HG02981 (cell line): ENCODE data around the gene MAST1.
A peak's percentile ranks its signal among the peaks of the same experiment; 100 is the strongest.
"Not testable (repeated sequence)": the region's sequence is repeated elsewhere in the genome, so short reads cannot be mapped to it uniquely, and the experiment has no call there.

Experiments
- ATAC-seq: cut with Tn5 transposase; IDR thresholded peaks from one replicate; pipeline ENCODE4 v1.9.1; 2021; ENCODE audit warnings: mild to moderate bottlenecking, moderate library complexity; ENCODE audit not compliant: unreplicated experiment

The MAST1 gene

DNA sequence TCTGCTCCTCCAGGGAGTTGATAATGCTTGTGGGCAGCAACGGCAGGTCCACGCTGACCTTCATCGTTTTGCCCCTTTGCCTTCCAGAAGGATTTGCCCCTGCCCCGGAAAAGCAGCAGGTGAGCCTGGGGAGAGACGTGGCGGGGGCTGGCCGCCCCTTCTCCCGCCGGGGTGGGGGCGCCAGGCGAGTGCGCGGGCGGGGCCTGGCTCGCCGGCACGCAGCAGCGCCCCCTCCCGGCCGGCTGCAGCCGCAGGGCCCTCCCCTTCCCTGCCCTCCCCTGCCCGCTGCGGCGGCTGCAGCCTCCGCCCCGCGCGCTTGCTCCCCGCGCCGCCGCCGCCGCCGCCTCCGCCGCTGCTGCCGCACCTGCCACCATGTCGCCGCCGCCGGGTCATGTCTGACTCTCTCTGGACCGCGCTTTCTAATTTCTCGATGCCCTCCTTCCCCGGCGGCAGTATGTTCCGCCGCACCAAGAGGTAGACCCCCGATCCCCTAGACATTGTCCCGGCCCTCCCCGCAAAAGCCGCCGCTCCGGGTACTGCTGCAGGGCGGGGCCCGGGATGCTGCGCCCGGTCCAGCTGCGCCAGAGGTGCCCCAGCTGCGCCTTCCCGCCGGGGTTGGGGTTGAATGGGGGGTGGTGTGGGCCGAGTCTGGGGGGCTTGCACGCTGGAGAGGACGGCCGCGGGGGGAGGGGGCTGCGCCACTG, at the start of gene MAST1:
Gene MAST1 (plus strand): TSS at position 334 of the 704 bp plus-strand sequence. CDS start 58 bp downstream, at position 392.
- no peak for ATAC-seq

DNA sequence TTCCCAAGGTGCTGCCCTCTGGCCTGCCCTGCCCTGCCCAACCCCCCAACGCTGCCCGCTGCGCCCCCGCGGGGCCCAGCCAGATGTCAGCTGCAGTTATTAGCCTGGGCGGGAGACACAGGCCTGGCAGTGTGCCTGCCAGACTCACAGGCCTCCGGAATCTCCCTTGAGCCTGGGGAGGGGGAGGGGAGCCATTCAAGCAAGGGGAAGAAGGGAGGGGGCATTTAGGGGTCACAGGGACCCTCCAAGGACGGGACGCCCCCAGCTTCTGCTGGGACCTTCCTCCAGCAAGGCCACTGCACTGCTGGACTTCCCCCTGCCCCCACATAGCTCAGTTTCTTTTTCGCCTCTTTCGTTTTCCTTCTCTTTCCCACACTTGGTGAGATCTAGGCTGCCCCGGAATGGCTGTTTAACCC, 49.6 kb upstream of the MAST1 start:
- no peak for ATAC-seq

DNA sequence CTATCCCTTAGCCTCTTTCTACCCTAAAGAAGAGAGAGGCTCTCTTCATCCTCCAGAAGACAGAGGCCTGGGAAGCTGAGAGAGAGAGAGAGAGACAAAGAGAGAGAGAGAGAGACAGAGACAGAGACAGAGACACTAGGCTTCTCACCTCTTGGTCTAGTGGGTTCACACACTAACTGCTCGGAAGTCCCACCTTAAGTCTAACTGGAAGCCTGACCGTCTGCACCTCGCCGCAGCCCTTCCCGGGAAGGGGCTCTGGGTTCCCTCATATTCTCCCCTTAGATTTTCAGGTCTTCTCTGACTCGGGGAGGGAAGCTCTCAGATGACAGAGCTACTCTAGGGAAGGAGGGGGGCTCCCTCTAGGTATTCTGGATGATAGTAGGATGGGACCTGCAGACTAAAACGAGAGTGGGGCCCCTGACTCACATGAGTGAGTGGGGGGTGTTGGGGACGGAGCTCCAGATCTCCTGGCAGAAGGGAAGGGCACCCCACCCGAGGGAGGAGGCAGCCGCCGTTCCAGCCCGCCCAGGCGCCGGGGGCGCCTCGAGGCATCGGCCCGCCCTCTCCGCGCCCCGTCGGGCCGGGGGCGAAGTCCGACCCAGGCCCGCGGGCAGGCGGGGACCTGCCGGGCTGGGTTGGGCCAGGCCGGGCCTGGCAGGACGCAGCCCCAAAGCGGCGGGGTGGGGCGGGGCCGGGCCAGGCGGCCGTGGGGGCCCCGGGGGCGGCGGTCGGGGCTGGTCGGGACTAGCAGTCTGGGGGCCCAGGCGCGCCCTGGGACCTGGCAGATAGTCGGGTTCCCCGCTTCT, 49.0 kb upstream of the MAST1 start:
- ATAC-seq, result no peak

DNA sequence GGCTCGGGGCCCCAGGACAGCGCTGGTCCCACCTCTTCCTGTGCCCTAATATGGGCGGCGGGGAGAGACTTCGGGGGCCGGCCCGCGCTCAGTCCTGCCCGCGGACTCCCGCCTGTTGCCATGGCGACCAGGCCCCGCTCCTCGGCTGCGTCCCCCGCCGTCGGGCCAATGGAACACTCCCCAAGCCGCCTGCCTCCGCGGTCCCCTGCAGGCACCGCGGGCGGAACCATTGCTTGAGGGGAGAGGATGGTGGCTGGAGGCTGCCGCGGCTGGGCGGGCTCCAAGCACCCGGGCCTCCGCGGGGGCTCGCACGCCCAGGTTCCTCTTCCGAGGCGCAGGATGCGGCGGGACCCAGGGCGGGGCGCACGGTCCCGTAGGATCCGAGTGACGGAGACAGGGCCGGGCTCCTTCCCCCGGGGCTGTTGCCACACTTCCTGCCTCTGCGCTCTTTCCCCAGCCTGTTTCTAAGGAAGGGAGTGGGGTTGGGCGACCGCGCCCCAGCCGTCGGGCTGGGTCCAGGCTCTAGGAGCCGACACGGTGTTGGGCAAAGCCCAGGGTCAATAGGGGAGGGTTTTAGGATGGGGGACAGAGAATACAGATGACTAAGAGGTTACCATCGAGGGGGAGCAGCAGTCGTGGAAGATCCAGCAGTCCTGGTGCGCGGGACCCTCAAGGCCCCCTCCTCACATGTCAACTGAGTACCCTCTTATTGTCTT, 48.3 kb upstream of the MAST1 start:
- peak; percentile 40 for ATAC-seq

DNA sequence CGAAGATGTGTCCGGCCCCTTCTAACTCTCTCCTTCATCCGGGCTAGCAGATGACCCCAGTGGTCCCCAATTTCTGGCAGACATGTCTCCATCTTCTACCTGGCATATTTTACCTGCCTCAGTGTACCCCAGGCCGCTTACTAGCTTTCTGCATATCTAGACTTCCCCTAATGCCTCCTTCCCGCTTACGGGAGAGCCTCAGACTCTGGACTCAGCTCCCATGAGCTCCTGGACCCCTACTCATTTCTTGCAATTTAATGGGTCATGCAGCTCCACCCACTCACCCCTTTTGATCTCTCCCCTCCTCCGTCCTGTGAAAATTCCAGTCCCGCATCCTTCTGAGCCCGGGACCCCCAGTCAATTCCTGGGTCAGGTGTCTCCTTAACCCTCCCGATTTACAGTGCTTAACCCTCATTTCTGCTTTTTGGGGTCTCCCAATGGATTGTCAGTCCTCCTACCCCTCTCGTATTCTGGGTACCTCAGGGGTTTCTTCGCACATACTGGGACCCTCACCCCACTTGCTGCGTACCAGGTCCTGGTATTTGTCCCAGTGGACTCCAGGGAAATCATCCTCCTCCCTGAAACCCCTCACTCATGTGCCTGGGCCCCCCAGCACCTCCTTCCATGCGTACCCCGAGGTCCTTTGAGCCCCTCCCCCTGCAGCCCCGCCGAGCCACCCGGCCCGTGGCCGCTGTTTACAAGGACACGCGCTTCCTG, 47.5 kb upstream of the MAST1 start:
- no peak for ATAC-seq

DNA sequence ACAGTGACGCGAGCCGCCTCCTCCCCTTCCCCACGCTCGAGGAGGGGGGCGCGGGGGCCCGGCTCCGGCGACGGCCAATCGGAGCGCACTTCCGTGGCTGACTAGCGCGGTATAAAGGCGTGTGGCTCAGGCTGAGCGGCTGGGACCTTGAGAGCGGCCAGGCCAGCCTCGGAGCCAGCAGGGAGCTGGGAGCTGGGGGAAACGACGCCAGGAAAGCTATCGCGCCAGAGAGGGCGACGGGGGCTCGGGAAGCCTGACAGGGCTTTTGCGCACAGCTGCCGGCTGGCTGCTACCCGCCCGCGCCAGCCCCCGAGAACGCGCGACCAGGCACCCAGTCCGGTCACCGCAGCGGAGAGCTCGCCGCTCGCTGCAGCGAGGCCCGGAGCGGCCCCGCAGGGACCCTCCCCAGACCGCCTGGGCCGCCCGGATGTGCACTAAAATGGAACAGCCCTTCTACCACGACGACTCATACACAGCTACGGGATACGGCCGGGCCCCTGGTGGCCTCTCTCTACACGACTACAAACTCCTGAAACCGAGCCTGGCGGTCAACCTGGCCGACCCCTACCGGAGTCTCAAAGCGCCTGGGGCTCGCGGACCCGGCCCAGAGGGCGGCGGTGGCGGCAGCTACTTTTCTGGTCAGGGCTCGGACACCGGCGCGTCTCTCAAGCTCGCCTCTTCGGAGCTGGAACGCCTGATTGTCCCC, 46.8 kb upstream of the MAST1 start, which contains the start of gene JUNB:
Gene JUNB (plus strand): TSS at position 142 of the 706 bp plus-strand sequence. CDS start 286 bp downstream, at position 428.
- peak; percentile 29 for ATAC-seq

DNA sequence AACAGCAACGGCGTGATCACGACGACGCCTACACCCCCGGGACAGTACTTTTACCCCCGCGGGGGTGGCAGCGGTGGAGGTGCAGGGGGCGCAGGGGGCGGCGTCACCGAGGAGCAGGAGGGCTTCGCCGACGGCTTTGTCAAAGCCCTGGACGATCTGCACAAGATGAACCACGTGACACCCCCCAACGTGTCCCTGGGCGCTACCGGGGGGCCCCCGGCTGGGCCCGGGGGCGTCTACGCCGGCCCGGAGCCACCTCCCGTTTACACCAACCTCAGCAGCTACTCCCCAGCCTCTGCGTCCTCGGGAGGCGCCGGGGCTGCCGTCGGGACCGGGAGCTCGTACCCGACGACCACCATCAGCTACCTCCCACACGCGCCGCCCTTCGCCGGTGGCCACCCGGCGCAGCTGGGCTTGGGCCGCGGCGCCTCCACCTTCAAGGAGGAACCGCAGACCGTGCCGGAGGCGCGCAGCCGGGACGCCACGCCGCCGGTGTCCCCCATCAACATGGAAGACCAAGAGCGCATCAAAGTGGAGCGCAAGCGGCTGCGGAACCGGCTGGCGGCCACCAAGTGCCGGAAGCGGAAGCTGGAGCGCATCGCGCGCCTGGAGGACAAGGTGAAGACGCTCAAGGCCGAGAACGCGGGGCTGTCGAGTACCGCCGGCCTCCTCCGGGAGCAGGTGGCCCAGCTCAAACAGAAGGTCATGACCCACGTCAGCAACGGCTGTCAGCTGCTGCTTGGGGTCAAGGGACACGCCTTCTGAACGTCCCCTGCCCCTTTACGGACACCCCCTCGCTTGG, 46.1 kb upstream of the MAST1 start:
- ATAC-seq, result no peak

DNA sequence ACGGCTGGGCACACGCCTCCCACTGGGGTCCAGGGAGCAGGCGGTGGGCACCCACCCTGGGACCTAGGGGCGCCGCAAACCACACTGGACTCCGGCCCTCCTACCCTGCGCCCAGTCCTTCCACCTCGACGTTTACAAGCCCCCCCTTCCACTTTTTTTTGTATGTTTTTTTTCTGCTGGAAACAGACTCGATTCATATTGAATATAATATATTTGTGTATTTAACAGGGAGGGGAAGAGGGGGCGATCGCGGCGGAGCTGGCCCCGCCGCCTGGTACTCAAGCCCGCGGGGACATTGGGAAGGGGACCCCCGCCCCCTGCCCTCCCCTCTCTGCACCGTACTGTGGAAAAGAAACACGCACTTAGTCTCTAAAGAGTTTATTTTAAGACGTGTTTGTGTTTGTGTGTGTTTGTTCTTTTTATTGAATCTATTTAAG, 45.4 kb upstream of the MAST1 start:
- ATAC-seq, result no peak

DNA sequence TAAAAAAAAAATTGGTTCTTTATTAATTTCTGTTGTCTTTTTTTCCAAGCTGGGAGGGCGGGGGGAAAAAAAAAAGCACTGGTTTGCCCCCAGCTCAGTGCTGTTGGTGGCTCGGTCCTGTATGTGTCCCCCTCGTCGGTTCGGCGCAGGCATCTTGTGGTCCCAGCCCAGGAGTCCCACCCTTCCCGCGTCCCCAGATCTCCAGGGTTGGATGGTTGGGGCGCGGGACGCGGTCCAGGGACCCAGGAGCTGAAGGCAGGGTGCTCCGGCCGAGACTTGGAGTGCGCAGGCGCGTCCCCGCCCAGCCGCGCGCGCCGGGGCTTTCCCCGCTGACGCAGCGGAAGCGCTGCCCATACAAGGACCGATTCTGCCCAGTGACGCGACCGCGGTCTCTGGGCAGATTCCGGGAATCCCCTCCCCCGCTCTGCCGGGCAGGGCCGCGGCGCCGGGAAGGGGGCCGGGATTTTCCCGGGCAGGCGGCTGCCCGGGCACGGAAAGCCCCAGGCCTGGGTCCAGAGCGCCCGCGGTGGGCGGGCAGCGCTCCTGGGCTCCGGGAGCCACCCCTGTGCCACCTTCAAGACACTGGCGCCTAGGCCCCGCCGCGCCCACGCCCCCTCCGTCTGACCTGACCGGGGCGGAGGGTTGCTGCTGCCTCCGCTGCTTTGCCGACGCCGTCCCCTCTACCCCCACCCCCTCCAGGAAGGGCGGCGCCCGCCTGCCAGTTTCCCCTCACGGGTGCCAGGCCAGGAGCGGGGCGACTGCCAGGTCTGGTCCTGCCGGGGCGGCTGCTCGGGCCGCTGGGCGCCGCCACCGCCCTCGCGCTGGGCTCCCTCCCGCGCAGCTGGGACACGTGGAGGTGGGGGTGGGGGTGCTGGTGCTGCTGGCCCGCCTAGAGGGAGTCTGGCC, 44.8 kb upstream of the MAST1 start:
- ATAC-seq, result no peak

DNA sequence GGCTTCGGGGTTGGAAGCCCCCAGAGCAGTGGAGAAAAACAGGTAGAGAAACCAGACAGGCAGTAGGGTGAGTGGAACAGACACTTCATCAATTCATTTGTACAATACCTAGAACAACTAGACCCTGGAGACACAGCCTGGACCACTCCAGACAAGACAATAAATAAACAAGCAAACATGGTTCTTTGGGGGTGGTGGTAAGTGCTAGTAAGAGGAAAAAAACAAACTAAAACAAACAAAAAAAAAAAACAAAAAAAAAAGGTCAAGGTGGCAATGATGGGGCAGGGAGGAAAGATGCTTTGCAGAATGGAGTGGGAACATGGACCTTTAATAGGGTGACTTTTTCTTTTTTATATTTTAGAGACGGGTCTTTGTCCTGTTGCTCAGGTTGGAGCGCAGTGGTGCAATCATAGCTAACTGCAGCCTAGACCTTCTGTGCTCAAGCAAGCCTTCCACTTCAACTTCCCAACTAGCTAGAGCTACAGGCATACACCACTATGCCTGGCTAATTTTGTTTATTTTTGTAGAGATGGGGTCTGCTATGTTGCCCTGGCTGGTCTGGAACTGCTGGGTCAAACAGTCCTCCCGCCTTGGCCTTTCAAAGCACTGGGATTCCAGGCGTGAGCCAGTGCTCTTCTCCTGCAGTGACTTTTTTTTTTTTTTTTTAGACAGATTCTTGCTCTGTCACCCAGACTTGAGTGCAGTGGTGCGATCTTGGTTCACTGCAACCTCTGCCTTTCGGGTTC, 43.9 kb upstream of the MAST1 start:
- no peak for ATAC-seq

DNA sequence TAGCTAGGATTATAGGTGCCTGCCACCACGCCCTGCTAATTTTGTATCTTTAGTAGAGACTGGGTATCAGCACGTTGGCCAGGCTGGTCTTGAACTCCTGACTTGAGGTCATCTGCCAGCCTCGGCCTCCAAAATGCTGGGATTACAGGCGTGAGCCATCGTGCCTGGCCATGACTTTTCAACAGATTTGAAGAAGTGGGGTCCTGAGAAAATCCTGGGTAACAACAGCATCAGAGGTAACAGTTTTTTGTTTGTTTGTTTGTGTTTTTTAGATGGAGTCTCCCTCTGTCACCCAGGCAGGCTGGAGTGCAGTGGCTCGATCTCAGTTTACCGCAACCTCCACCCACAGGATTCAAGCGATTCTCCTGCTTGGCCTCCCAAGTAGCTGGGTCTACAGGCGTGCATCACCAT, 43.3 kb upstream of the MAST1 start:
- ATAC-seq, result no peak

DNA sequence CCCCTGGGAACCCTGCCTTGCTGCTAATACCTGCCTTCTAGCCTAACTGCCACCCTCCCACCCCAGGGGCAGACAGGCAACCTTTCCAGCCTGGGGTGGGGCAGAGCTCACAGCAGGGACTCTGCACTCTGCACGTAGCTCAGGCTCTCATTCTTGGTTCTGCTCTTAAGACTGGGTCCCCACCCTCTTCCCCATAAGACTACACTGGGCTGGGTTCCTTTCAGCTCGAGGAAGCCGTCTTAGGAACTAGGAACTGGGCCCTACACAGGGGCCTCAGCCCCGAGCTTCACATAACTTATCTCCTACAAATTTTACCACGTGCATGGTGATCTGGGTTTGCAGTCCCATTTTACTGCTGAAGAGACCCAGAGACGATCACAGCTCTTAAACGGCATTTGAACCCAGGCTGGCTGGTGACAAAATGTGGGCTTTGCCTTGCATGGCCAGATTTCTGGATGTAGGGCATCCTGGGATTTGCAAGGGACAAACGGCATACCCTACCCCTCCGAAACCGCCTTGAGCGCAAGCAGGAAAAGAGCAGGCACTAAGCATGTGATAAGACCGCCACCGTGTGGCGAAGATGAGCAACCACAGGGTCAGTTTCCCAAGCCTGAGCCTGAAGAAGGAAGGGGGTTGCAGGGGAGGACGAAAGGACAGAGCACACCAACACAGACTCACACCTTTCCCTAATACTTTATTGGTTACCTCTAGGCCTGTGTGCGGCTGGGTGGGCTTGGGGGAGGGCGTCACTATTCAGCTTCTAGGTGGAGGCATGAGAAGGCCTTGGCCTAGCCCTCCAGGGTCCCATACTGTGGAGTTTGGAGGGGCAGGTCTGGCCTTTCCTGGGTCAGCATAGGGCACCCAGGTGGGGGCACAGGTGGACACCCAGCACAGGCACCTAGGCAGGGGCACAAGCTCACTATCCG, 41.9 kb upstream of the MAST1 start:
- no peak for ATAC-seq

DNA sequence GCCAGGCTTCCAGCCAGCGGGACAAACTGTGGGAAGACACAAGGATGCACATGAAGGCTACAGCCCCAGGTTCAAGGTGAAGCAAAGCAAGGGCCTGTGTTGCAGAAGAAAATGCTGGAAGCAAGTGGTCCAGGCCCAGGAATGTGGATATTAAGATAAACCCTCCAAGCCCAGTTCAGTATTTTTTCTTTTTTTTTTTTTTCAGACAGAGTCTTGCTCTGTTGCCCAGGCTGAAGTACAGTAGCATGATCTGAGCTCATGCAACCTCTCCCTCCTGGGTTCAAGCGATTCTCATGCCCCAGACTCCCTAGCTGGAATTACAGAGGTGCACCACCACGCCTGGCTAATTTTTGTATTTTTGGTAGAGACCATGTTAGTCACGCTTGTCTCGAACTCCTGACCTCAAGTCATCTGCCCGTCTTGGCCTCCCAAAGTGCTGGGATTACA, 41.2 kb upstream of the MAST1 start:
- no peak for ATAC-seq

DNA sequence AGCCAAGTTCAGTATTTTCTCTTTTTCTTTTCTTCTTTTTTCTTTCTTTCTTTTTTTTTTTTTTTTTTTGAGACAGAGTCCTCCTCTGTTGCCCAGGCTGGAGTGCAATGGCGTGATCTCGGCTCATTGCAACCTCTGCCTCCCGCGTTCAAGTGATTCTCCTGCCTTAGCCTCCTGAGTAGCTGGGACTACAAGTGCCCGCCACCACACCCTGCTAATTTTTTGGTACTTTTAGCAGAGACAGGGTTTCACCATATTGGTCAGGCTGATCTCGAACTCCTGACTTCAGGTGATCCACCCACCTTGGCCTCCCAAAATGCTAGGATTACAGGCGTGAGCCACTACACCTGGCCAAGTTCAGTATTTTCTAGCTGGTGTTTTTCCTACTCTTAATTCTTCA, 40.7 kb upstream of the MAST1 start:
- not testable (repeated sequence) for ATAC-seq

DNA sequence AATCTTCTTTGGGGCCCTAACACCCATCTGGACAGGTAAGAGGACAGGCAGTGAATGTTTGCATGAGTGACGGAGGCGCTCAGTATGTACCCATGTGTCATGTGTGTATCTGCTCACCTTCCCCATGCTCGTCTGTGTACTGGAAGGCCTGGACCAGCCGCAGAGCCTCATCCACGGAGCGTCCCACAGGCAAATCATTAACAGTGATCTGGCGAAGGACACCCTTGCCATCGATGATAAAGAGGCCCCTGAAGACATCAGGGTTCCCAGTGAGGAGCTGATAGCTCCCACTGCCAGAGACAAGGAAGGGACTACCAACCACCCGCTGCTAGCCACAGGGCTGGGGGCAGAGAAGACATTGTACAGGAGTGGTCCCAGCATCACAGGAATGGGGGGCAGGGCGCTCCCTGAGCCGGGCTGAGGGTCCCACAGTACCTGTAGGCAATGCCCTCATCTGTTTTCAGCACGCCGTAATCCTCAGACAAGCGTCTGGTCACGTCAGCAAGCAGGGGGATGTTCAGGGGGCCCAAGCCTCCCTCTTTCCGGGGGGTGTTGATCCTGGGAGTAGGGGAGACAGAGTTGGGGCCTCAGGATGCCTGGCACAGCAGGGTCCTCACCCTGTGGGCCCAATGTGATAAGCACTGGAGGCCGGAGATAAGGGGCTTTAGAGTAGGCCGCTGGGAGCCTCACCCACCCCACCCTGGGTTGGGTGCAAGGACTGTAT, 38.4 kb upstream of the MAST1 start:
- no peak for ATAC-seq

DNA sequence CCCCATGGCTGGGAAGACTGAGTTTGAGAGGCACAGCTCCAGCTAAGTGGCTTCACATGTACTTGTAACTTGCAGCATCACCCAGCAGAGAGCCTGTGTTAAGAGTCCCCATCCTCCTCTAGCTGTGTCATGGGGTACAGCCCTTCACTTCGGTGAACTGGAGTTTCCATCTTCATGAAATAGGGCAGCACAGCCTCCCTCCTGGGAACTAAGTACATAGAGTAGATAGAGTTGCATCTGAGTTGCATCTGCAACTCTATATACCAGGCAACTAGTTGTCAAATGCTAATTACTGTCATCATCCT, 37.9 kb upstream of the MAST1 start:
- ATAC-seq, result no peak
